ENCODE measurements around the gene SOX18. TPM values are rescaled to one million over a fixed set of nuclear protein-coding genes. Genes with fewer than 3 reads are reported as not detected.
"Not testable (repeated sequence)": the region's sequence is repeated elsewhere in the genome, so short reads cannot be mapped to it uniquely, and the experiment has no call there.

SOX18 gene
- total and polyA plus RNA-seq, 5 donors from 2014 or later, result not detected

DNA sequence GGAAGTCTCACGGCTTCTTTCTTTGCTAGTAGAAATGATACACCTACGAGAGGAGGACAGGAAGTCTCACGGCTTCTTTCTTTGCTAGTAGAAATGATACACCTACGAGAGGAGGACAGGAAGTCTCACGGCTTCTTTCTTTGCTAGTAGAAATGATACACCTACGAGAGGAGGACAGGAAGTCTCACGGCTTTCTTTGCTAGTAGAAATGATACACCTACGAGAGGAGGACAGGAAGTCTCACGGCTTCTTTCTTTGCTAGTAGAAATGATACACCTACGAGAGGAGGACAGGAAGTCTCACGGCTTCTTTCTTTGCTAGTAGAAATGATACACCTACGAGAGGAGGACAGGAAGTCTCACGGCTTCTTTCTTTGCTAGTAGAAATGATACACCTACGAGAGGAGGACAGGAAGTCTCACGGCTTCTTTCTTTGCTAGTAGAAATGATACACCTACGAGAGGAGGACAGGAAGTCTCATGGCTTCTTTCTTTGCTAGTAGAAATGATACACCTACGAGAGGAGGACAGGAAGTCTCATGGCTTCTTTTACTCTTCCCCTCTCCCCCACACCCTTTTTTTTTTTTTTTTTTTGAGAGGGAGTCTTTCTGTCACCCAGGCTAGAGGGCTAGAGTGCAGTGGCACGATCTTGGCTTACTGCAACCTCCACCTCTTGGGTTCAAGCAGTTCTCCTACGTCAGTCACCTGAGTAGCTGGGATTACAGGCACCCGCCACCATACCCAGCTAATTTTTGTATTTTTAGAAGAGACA is 36.9 kb downstream of the SOX18 start:
- peak overlapping the region in 2 of 3 donors; percentile 64 to 73 for H3K27ac Mint-ChIP-seq
- H3K4me3 Mint-ChIP-seq, result peak overlapping the region in 1 of 4 donors; percentile 44
- H3K9me3 Mint-ChIP-seq, result peaks cover 0 to 32% (median 11%) of the 10 kb centered on the region in 7 donors
- Histone ChIP-seq H3K36me3 (ENCODE audit: control insufficient read depth, insufficient read depth, low read length) (peaks cover 56% of the 10 kb centered on the region), H3K4me1 (ENCODE audit: control insufficient read depth, insufficient read depth, low read length, poor library complexity, severe bottlenecking) (peaks cover 21% of the 10 kb centered on the region), H3K9me3 (ENCODE audit: control insufficient read depth in 2 of 2, low read length in 2 of 2) (peaks cover 9 to 52% of the 10 kb centered on the region in 2 experiments), H3K4me3 (ENCODE audit: low read depth, low read length) (peak overlapping the region; percentile 61), H3K27ac (ENCODE audit: insufficient read depth, low read length, poor library complexity, severe bottlenecking) (peak overlapping the region; percentile 68)
- peak in 2 of 3 donors; percentile 46 to 47 for DNase-seq
- not testable (repeated sequence) for H3K27me3 ChIP-seq (ENCODE audit: control insufficient read depth, insufficient read depth, low read length); H3K27me3 Mint-ChIP-seq
- peaks cover 34% of the 10 kb centered on the region for H3K36me3 Mint-ChIP-seq
- peak in 1 of 2 donors; percentile 72 for ATAC-seq (ENCODE audit: low read depth in 2 of 2)
- H3K4me1 Mint-ChIP-seq, result peaks cover 0 to 50% (median 4%) of the 10 kb centered on the region in 4 donors

DNA sequence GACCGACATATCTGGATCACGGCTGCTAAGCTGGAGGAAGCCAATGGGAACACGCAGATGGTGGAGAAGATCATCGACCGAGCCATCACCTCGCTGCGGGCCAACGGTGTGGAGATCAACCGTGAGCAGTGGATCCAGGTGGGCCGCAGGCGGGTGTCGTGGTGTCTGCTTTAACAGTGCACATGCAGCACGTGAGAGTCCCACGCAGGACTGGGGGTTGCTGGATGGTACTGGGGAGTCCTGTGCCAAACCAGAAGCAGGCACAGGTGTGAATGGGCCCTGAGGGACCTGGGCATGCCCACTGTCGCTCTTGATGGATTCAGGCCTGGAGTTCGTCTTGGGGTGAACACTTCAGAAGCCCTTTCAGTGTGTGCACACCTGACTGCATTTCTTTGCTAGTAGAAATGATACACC is 38.1 kb downstream of the SOX18 start:
- ATAC-seq (ENCODE audit: low read depth in 2 of 2) (peak in 1 of 2 donors; percentile 39), DNase-seq (peak in 2 of 3 donors; percentile 12 to 16)
- Mint-ChIP-seq H3K27ac (peak overlapping the region in 2 of 3 donors; percentile 44 to 96), H3K36me3 (peaks cover 35% of the 10 kb centered on the region), H3K9me3 (peaks cover 0 to 32% (median 11%) of the 10 kb centered on the region in 7 donors), H3K4me1 (peaks cover 0 to 47% (median 4%) of the 10 kb centered on the region in 4 donors), H3K4me3 (peak overlapping the region in 2 of 4 donors; percentile 28 to 53), H3K27me3 (no peaks in the 10 kb centered on the region)
- Histone ChIP-seq H3K27ac (ENCODE audit: insufficient read depth, low read length, poor library complexity, severe bottlenecking) (peak overlapping the region; percentile 60), H3K27me3 (ENCODE audit: control insufficient read depth, insufficient read depth, low read length) (no peaks in the 10 kb centered on the region), H3K36me3 (ENCODE audit: control insufficient read depth, insufficient read depth, low read length) (peaks cover 59% of the 10 kb centered on the region), H3K4me3 (ENCODE audit: low read depth, low read length) (peak overlapping the region; percentile 50), H3K4me1 (ENCODE audit: control insufficient read depth, insufficient read depth, low read length, poor library complexity, severe bottlenecking) (peaks cover 21% of the 10 kb centered on the region), H3K9me3 (ENCODE audit: control insufficient read depth in 2 of 2, low read length in 2 of 2) (peaks cover 9 to 54% of the 10 kb centered on the region in 2 experiments)

DNA sequence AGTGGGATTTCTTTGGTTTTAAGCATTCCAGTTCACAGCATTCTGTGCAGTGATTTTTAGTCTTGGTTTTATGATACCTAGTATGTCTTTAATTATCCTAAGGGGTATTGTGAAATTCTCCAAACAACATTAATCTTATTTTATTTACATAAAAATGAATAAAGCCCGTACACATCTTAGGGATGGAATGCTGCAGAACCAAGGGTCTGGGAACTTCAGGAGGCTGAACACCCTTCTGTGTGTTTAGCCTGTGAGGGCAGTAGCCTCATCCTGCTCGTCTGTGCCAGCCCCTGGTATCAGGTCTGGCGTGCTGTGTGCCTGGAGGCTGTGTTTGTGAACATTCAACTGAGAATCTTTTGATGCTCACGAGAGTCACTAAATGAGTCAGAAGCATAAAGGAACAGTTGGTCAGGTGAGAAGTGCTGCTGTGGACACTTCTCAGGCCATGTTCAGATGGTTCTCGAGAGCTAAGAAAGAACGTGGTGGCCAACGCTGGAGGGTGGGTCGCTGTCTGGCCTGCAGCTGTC is 38.7 kb downstream of the SOX18 start:
- Histone ChIP-seq H3K4me1 (ENCODE audit: control insufficient read depth, insufficient read depth, low read length, poor library complexity, severe bottlenecking) (peaks cover 21% of the 10 kb centered on the region), H3K27me3 (ENCODE audit: control insufficient read depth, insufficient read depth, low read length) (no peaks in the 10 kb centered on the region), H3K36me3 (ENCODE audit: control insufficient read depth, insufficient read depth, low read length) (peaks cover 60% of the 10 kb centered on the region), H3K4me3 (ENCODE audit: low read depth, low read length) (peak overlapping the region; percentile 50), H3K9me3 (ENCODE audit: control insufficient read depth in 2 of 2, low read length in 2 of 2) (peaks cover 9 to 54% of the 10 kb centered on the region in 2 experiments), H3K27ac (ENCODE audit: insufficient read depth, low read length, poor library complexity, severe bottlenecking) (peak overlapping the region; percentile 60)
- H3K9me3 Mint-ChIP-seq, result peaks cover 0 to 32% (median 11%) of the 10 kb centered on the region in 7 donors
- DNase-seq (no peak), ATAC-seq (ENCODE audit: low read depth in 2 of 2) (no peak)
- H3K27me3 Mint-ChIP-seq, result no peaks in the 10 kb centered on the region
- H3K4me1 Mint-ChIP-seq, result peaks cover 0 to 47% (median 4%) of the 10 kb centered on the region in 4 donors
- peaks cover 35% of the 10 kb centered on the region for H3K36me3 Mint-ChIP-seq
- peak overlapping the region in 1 of 3 donors; percentile 44 for H3K27ac Mint-ChIP-seq
- H3K4me3 Mint-ChIP-seq, result peak overlapping the region in 1 of 4 donors; percentile 28

DNA sequence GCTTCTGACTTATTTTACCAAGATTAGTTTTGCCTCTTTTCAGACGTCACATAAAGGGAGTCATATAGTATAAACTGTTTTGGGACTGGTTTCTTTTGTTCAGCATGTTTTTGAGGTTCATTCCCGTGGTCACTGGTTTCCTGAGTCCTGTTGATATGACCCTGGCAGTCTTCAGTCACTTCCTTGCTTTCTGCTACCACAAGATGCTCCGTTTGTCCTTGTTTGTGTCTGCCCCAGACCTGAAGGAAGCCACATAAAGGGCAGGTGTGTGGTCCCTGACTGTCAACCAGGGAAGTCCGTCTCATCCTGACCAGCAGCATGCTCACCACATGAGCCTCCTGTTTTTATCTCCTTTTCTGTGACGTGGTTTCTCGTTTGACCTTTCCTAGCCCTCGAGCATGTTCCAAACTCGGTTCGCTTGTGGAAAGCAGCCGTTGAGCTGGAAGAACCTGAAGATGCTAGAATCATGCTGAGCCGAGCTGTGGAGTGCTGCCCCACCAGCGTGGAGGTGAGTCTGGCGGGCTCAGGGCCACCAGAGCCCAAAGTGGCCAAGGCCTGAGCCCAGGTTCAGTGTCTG is 39.5 kb downstream of the SOX18 start:
- DNase-seq (no peak), ATAC-seq (ENCODE audit: low read depth in 2 of 2) (no peak)
- Histone ChIP-seq H3K27ac (ENCODE audit: insufficient read depth, low read length, poor library complexity, severe bottlenecking) (no peak overlapping the region), H3K27me3 (ENCODE audit: control insufficient read depth, insufficient read depth, low read length) (no peaks in the 10 kb centered on the region), H3K9me3 (ENCODE audit: control insufficient read depth in 2 of 2, low read length in 2 of 2) (peaks cover 9 to 54% of the 10 kb centered on the region in 2 experiments), H3K36me3 (ENCODE audit: control insufficient read depth, insufficient read depth, low read length) (peaks cover 62% of the 10 kb centered on the region), H3K4me3 (ENCODE audit: low read depth, low read length) (no peak overlapping the region), H3K4me1 (ENCODE audit: control insufficient read depth, insufficient read depth, low read length, poor library complexity, severe bottlenecking) (peaks cover 21% of the 10 kb centered on the region)
- Mint-ChIP-seq H3K27me3 (no peaks in the 10 kb centered on the region), H3K4me3 (no peak overlapping the region), H3K4me1 (peaks cover 0 to 48% (median 4%) of the 10 kb centered on the region in 4 donors), H3K9me3 (peaks cover 0 to 31% (median 11%) of the 10 kb centered on the region in 7 donors), H3K36me3 (peaks cover 35% of the 10 kb centered on the region), H3K27ac (peak overlapping the region in 1 of 3 donors; percentile 94)

DNA sequence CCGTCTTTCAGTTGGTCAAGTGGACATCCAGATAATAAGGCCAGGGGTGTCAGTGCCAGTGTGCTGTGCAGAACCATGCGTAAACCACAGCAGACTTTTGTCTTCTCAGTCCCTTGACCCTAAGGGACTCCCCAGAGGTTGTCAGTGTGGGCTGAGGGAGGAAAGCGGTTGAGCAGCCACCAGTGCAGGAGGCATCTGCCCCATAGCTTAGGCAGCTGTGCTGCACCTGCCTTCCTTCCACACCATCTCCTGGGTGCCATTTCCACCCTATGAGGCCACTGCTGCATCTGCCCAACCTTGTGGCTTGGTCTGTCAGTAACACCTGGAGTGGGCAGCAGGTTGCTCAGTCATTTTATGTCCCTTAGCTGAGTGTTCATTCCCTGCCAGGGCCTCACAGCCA is 42.5 kb downstream of the SOX18 start:
- H3K27ac ChIP-seq (ENCODE audit: insufficient read depth, low read length, poor library complexity, severe bottlenecking), result no peak overlapping the region
- Mint-ChIP-seq H3K4me3 (no peak overlapping the region), H3K27me3 (no peaks in the 10 kb centered on the region), H3K27ac (no peak overlapping the region), H3K36me3 (peaks cover 42% of the 10 kb centered on the region), H3K9me3 (peaks cover 0 to 23% (median 11%) of the 10 kb centered on the region in 7 donors), H3K4me1 (peaks cover 0 to 36% (median 4%) of the 10 kb centered on the region in 4 donors)
- DNase-seq, result no peak
- peaks cover 81% of the 10 kb centered on the region for H3K36me3 ChIP-seq (ENCODE audit: control insufficient read depth, insufficient read depth, low read length)
- ATAC-seq (ENCODE audit: low read depth in 2 of 2), result no peak
- H3K27me3 ChIP-seq (ENCODE audit: control insufficient read depth, insufficient read depth, low read length), result no peaks in the 10 kb centered on the region
- peaks cover 7 to 42% of the 10 kb centered on the region in 2 experiments for H3K9me3 ChIP-seq (ENCODE audit: control insufficient read depth in 2 of 2, low read length in 2 of 2)
- H3K4me3 ChIP-seq (ENCODE audit: low read depth, low read length), result no peak overlapping the region
- peaks cover 9% of the 10 kb centered on the region for H3K4me1 ChIP-seq (ENCODE audit: control insufficient read depth, insufficient read depth, low read length, poor library complexity, severe bottlenecking)

DNA sequence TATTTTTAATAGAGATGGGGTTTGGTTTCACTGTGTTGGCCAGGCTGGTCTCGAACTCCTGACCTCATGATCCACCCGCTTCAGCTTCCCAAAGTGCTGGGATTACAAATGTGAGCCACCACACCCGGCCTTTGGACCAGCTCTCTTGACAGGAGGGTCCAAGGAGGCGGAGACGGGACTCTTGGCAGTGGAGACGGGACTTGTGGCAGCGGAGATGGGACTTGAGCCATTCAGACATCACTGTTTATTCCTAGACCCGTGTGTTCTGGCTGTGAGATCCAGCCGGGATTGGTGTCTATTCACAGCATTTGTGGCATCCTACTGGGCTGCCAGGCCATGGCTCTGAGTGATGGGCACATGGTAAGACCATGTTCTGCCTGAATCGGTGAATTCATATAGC is 42.9 kb downstream of the SOX18 start:
- H3K27ac ChIP-seq (ENCODE audit: insufficient read depth, low read length, poor library complexity, severe bottlenecking), result no peak overlapping the region
- Mint-ChIP-seq H3K4me3 (no peak overlapping the region), H3K4me1 (peaks cover 0 to 37% (median 4%) of the 10 kb centered on the region in 4 donors), H3K27ac (no peak overlapping the region), H3K27me3 (no peaks in the 10 kb centered on the region), H3K36me3 (peaks cover 46% of the 10 kb centered on the region), H3K9me3 (peaks cover 0 to 23% (median 11%) of the 10 kb centered on the region in 7 donors)
- H3K9me3 ChIP-seq (ENCODE audit: control insufficient read depth in 2 of 2, low read length in 2 of 2), result peaks cover 7 to 40% of the 10 kb centered on the region in 2 experiments
- ATAC-seq (ENCODE audit: low read depth in 2 of 2) (no peak), DNase-seq (no peak)
- H3K4me3 ChIP-seq (ENCODE audit: low read depth, low read length), result no peak overlapping the region
- H3K4me1 ChIP-seq (ENCODE audit: control insufficient read depth, insufficient read depth, low read length, poor library complexity, severe bottlenecking), result peaks cover 9% of the 10 kb centered on the region
- H3K27me3 ChIP-seq (ENCODE audit: control insufficient read depth, insufficient read depth, low read length), result no peaks in the 10 kb centered on the region
- H3K36me3 ChIP-seq (ENCODE audit: control insufficient read depth, insufficient read depth, low read length), result peaks cover 84% of the 10 kb centered on the region

DNA sequence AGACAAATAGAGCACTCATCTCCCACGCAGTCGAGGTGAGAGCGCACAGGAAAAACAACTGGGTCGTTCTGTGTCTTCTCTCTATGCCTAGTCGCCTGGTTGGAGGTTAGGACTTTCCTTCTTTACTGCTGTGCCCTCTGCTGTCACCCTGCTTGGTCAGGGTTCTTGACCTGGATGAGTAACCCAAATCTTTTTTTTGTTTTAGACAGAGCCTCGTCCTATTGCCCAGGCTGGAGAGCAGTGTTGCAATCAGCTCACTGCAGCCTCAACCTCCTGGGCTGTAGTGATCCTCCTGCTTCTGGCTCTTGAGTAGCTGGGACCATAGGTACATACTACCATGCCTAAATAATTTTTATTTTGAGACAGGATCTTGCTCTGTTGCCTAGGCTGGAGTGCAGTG is 44.0 kb downstream of the SOX18 start:
- H3K4me1 ChIP-seq (ENCODE audit: control insufficient read depth, insufficient read depth, low read length, poor library complexity, severe bottlenecking), result no peaks in the 10 kb centered on the region
- no peak for DNase-seq
- no peak overlapping the region for H3K27ac Mint-ChIP-seq
- H3K4me3 ChIP-seq (ENCODE audit: low read depth, low read length), result no peak overlapping the region
- no peak for ATAC-seq (ENCODE audit: low read depth in 2 of 2)
- peaks cover 0 to 21% (median 11%) of the 10 kb centered on the region in 7 donors for H3K9me3 Mint-ChIP-seq
- no peaks in the 10 kb centered on the region for H3K27me3 ChIP-seq (ENCODE audit: control insufficient read depth, insufficient read depth, low read length)
- no peak overlapping the region for H3K4me3 Mint-ChIP-seq
- H3K36me3 Mint-ChIP-seq, result peaks cover 49% of the 10 kb centered on the region
- H3K4me1 Mint-ChIP-seq, result peaks cover 0 to 31% (median 4%) of the 10 kb centered on the region in 4 donors
- H3K27ac ChIP-seq (ENCODE audit: insufficient read depth, low read length, poor library complexity, severe bottlenecking), result no peak overlapping the region
- no peaks in the 10 kb centered on the region for H3K27me3 Mint-ChIP-seq
- H3K36me3 ChIP-seq (ENCODE audit: control insufficient read depth, insufficient read depth, low read length), result peaks cover 83% of the 10 kb centered on the region
- H3K9me3 ChIP-seq (ENCODE audit: control insufficient read depth in 2 of 2, low read length in 2 of 2), result peaks cover 7 to 29% of the 10 kb centered on the region in 2 experiments

Data from CD4-positive, CD25-positive, alpha-beta regulatory T cell (primary cell).